ENCODE data around the gene HSPA14. TPM values are rescaled to one million over a fixed set of nuclear protein-coding genes. Genes with fewer than 3 reads are reported as not detected.

HSPA14 gene
- total RNA-seq, 2 donors from 2014 or later: 17.1 to 24.9 TPM

DNA sequence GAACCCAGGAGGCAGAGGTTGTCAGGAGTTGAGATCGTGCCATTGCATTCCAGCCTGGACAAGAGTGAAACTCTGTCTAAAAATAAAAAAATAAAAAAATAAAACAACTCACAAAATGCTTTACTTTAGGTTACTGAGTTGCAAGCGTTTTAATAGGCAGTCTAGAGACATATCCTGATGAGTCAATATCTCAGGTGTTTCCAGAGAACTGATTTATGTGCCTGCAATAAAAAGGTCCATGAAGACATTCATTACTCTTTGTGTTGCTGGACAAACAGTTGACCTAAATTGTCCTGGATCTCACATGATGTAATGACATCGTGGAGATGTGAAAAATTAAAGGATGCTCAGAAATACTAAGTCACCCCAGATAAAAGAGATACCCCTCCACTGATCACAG is 31.8 kb upstream of the HSPA14 start:
- Mint-ChIP-seq H3K4me1 (peaks cover 7% of the 10 kb centered on the region), H3K4me3 (no peak overlapping the region), H3K27me3 (ENCODE audit: insufficient read depth) (no peaks in the 10 kb centered on the region), H3K9me3 (no peaks in the 10 kb centered on the region), H3K27ac (no peak overlapping the region), H3K36me3 (ENCODE audit: low read depth) (no peaks in the 10 kb centered on the region)
- Histone ChIP-seq H3K27me3 (ENCODE audit: control insufficient read depth, insufficient read depth, low read length, poor library complexity, severe bottlenecking) (no peaks in the 10 kb centered on the region), H3K4me1 (ENCODE audit: control insufficient read depth, insufficient read depth, low read length) (no peaks in the 10 kb centered on the region), H3K27ac (ENCODE audit: low read depth, low read length) (no peak overlapping the region), H3K9ac (ENCODE audit: extremely low read depth, low read length, poor library complexity, severe bottlenecking) (no peak overlapping the region), H3K9me3 (ENCODE audit: control insufficient read depth, low read length) (no peaks in the 10 kb centered on the region), H3K36me3 (ENCODE audit: control insufficient read depth, insufficient read depth, low read length) (no peaks in the 10 kb centered on the region), H3K4me3 (ENCODE audit: low read length) (no peak overlapping the region)
- TF ChIP-seq, protein P1, sequence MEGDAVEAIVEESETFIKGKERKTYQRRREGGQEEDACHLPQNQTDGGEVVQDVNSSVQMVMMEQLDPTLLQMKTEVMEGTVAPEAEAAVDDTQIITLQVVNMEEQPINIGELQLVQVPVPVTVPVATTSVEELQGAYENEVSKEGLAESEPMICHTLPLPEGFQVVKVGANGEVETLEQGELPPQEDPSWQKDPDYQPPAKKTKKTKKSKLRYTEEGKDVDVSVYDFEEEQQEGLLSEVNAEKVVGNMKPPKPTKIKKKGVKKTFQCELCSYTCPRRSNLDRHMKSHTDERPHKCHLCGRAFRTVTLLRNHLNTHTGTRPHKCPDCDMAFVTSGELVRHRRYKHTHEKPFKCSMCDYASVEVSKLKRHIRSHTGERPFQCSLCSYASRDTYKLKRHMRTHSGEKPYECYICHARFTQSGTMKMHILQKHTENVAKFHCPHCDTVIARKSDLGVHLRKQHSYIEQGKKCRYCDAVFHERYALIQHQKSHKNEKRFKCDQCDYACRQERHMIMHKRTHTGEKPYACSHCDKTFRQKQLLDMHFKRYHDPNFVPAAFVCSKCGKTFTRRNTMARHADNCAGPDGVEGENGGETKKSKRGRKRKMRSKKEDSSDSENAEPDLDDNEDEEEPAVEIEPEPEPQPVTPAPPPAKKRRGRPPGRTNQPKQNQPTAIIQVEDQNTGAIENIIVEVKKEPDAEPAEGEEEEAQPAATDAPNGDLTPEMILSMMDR (conservative IDR thresholded peaks at IDR 0.05): no peak
- DNase-seq: no peak
- WGBS, 2 experiments (ENCODE audit: insufficient coverage in 1 of 2, insufficient read length in 1 of 2): 78 to 88% methylated on average over 1 to 3 of the region's 3 CpGs

DNA sequence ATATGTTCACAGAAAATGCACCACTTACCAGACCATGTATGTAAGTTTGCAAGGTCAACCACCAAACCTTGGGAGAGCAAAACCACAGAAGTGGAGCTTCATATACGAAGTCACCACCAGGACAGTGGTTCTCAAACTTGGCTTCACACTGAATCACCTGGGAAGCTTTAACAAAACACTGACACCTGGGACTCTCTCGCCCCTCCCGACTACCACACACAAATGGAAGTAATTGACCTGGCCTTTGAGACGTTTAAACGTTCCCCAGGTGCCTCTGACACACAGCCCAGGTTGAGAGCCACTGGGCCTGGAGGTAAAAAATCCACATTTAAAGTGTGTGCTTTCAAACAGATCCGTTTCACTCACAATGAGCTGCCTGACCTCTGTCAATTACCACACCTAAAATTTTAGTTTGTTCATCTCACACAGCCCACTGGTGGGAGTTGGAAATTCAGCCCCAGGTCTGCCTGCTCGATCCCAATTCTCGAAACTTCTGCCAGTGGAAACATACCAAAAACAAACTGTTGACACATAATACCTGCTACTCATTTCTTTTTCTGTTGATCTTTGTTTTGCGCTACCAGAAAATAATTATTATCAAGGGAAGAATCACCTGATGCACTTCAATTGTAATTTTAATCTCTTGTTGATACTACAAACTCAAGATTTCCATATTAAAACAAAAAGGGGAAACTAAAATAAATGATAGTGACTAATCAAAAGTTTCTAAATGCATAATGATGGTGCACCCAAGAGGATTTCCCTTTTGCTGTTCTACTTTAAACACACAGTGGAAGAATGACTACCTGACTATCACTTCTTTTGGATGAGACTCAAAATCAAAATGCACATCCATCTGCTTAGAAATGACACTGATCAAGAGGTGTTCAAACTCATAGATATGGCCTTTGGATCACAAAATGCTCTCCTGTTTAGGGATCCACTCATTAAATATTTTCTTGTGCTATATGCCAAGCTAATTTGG is 26.8 kb upstream of the HSPA14 start:
- WGBS, 2 experiments (ENCODE audit: insufficient coverage in 1 of 2, insufficient read length in 1 of 2): 82 to 92% methylated on average over 7 to 9 of the region's 9 CpGs
- no peaks in the 10 kb centered on the region for H3K27me3 ChIP-seq (ENCODE audit: control insufficient read depth, insufficient read depth, low read length, poor library complexity, severe bottlenecking)
- H3K4me3 ChIP-seq (ENCODE audit: low read length): no peak overlapping the region
- TF ChIP-seq, protein P1 (conservative IDR thresholded peaks at IDR 0.05): peak; percentile 9
- H3K27ac ChIP-seq (ENCODE audit: low read depth, low read length): no peak overlapping the region
- H3K36me3 Mint-ChIP-seq (ENCODE audit: low read depth): no peaks in the 10 kb centered on the region
- no peaks in the 10 kb centered on the region for H3K36me3 ChIP-seq (ENCODE audit: control insufficient read depth, insufficient read depth, low read length)
- H3K27me3 Mint-ChIP-seq (ENCODE audit: insufficient read depth): no peaks in the 10 kb centered on the region
- peaks cover 7% of the 10 kb centered on the region for H3K4me1 Mint-ChIP-seq
- DNase-seq: peak; percentile 53
- no peak overlapping the region for H3K4me3 Mint-ChIP-seq
- no peak overlapping the region for H3K27ac Mint-ChIP-seq
- no peaks in the 10 kb centered on the region for H3K4me1 ChIP-seq (ENCODE audit: control insufficient read depth, insufficient read depth, low read length)
- no peak overlapping the region for H3K9ac ChIP-seq (ENCODE audit: extremely low read depth, low read length, poor library complexity, severe bottlenecking)
- no peaks in the 10 kb centered on the region for H3K9me3 Mint-ChIP-seq
- H3K9me3 ChIP-seq (ENCODE audit: control insufficient read depth, low read length): no peaks in the 10 kb centered on the region

DNA sequence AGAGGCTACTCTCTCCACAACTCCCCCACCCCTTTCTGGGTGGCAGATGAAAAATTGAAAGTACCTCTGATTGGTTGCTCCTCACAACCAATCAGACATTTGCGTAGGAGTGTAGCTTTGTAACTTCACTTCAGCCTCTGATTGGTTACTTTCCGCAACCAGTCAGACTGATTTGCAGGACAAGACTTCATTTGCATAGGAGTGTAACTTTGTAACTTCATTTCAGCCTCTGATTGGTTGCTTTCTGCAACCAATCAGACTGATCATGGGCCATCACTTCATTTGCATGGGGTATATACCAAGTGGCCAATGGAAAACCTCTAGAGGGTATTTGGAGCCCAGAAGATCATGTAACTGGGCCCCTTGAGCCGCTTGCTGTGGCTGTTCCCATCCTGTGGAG is 25.8 kb upstream of the HSPA14 start:
- DNase-seq: no peak
- Mint-ChIP-seq H3K4me1 (peaks cover 7% of the 10 kb centered on the region), H3K36me3 (ENCODE audit: low read depth) (no peaks in the 10 kb centered on the region), H3K9me3 (peaks cover 2% of the 10 kb centered on the region), H3K27me3 (ENCODE audit: insufficient read depth) (no peaks in the 10 kb centered on the region), H3K27ac (no peak overlapping the region), H3K4me3 (no peak overlapping the region)
- no peak overlapping the region for H3K27ac ChIP-seq (ENCODE audit: low read depth, low read length)
- H3K9me3 ChIP-seq (ENCODE audit: control insufficient read depth, low read length): no peaks in the 10 kb centered on the region
- WGBS, 2 experiments (ENCODE audit: insufficient coverage in 1 of 2, insufficient read length in 1 of 2): 95% methylated on average over 3 of the region's 3 CpGs
- no peaks in the 10 kb centered on the region for H3K36me3 ChIP-seq (ENCODE audit: control insufficient read depth, insufficient read depth, low read length)
- no peaks in the 10 kb centered on the region for H3K4me1 ChIP-seq (ENCODE audit: control insufficient read depth, insufficient read depth, low read length)
- no peak overlapping the region for H3K4me3 ChIP-seq (ENCODE audit: low read length)
- H3K27me3 ChIP-seq (ENCODE audit: control insufficient read depth, insufficient read depth, low read length, poor library complexity, severe bottlenecking): no peaks in the 10 kb centered on the region
- no peak overlapping the region for H3K9ac ChIP-seq (ENCODE audit: extremely low read depth, low read length, poor library complexity, severe bottlenecking)
- TF ChIP-seq, protein P1 (conservative IDR thresholded peaks at IDR 0.05): no peak
